NCI-H1694 (cell line): ENCODE data around the gene DAAM1.
A peak's percentile ranks its signal among the peaks of the same experiment; 100 is the strongest.

Source experiments
- DNase-seq: peaks from one replicate; lab custom pipeline; 2025; lab: John Stamatoyannopoulos, UW

DAAM1 gene

DNA sequence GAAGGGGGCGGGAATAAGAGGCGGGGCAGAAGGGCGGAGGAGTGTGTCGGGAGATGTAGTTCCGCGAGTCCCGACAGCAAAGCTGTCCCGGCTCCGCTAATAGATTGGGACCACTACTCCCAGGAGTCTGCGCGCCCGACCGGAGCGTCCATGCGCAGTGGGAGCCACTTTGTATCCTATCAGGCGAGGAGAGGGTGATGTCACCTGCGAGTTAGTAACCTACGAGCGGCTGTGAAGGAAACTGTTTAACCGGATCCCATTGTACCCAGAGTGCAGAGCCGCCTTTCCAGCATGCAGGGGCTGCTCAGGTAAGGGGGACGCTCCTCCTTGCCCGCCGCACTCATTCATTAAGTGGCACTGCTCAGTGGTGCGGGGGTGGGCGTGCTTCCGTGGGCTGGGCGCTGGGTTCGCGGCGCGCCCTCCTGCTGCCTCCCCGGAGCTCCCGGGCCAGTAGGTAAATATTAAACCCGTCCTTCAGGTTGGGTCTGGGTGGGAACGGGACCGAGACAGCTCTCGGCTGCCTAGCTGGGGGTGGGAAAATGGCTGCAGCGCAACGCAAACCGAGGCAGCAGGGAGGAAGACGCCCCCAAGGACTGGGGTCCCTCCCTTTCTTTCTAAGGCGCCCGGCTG lies at the start of gene DAAM1:
Gene DAAM1, plus strand, starts transcription at position 207 of the 630 bp plus-strand sequence. CDS start 74,811 bp downstream, outside the sequence.
- peak; percentile 98 for DNase-seq

DNA sequence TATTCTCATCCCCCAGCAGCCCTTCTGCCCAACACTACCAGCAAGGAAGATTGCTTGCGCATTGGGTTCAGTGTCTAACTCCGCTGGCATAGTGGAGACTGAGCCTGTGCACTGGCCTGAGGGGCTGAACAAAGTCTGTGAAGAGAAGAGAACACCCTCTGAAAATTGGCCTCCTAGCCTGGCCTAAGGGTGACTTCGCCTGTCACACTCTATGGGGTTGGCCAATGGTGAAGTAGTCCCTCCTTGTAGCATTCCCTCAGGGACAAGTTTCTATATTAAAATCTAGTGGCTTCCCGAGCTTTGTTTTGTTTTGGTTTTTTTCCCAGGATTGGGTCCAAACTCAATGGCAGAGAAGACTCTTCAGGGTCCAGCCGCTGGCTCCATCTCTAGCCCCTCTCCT lies 49.1 kb upstream of the DAAM1 start:
- no peak for DNase-seq

DNA sequence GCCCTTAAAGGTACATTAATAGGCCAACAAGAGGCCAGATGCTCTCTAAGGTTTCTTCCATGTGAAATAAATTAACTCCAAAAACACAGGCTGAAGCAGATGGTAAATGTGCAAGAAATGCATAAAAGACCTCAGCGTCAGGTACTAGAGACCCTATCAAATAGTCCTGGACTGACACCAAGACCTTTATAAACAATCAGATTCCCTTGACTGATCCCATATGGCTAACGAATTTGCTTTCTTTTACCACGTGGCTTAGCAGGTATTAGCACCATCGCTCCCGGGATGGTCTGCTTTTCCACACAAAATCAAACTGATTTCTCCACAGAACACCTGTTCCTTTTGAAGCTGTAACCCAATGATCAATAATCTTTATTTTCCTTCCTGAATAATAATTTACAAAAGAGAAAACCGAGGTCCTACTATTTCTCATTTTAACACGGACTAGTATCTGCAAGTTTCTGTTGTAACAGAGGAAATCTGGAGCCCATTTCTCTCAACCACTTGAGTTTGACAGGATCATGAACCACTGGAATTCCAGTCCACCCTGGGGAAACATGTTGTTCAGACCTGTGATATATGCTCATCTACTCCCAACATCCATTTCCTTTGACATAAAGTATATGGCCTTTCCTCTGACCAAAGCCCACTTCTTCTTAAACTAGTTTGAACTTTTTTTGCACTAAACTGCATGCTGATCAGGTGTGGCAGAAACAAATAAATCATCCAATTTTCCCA lies 48.2 kb upstream of the DAAM1 start:
- DNase-seq = peak; percentile 72

DNA sequence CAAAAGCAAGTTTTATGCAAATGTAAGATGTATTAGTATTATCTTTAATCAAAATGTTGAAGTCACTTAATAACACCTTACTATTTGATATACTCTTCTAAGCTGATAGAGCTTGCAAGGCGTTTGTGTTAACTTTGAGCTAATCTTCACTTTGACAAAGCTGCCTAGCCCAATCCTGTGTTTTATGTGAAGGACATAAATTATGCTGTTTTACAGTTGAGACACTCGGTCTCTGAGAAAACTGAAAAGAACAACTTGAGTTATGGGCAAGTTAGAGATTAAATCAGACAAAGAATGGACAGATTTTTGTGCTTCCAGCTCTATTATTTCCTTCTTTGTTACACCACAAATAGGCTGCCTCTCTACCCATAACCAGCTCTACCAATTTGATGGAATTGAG lies 42.0 kb upstream of the DAAM1 start:
- no peak for DNase-seq

DNA sequence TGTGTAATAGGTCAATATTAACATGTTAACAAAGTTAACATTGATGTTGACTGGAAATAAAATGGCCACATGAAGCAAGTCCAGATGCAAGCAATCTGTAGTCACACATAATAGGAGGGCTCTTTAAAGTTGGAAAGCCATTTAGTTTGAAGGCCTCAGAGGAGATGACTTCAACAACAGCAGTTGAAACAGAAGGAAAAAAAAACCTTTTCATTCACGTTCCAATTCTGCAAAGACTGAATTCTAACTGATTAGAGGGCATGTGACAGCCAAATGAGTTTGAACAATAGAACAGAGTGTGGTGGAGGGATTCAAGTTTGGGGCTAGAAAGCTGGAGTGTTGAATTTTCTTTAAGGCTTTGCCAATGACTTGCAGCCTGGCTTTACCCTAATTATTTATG lies 41.5 kb upstream of the DAAM1 start:
- no peak for DNase-seq

DNA sequence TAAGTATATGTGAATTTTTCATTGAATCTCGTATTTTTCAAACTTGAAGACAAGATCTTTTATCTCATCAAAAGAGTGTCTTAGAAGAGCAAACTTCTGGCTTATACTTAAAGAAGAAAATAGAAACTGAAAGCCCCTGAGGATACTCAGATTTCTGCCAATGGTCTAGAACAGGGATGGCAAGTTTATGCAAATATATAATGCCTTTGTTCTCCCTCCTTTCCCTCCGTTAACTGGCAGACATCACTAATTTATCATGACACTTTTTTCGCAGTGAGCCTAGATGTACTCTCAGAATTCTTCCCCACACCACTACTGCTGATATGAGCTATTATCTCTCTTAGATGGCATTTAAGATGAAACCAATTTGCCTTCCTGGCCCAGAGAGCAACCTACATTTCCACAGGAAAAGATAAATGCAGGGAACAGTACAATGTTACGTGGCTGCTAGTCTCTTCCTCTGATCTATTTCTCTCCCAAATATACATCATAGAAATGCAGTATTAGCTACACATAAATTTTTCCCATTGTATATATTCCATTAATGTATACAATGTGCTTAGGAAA lies 40.0 kb upstream of the DAAM1 start:
- no peak for DNase-seq

DNA sequence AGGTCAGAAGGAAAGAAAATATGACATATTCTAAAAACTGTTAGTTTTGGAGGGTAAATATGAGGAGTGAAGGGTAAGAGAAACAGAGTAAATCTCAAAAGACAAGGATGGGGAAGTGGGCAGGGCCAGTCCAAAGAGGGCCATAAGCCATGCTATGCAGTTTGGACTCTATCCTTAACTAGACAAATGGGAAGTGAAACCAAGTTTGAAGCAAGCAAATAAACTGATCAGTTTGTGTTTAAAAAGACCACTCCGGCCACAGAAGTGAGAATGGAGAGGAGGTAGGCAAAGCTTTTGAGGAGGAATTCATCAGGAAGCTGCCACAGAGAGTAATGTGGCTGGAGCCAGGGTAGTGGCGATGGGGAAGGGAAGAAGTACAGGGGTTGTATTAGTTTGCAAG lies 37.5 kb upstream of the DAAM1 start:
- DNase-seq = no peak

DNA sequence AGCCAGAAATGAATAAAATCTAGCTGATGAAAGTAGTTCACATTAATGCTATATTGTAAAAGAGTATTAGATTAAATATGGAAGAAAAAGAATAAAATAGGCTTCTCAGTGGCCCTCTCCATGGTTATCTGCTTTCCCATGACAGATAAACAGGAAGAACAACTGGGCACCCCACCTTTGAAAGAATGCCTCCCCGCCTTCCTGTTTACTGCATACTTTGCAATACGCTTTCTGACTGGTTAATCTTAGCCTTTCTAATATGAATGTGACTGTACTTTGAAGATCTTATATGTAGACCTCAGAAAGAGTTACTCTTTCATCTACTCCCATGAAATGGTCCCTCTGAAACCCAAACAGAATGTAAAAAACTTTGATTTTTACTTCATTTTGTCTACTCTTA lies 34.1 kb upstream of the DAAM1 start:
- no peak for DNase-seq

DNA sequence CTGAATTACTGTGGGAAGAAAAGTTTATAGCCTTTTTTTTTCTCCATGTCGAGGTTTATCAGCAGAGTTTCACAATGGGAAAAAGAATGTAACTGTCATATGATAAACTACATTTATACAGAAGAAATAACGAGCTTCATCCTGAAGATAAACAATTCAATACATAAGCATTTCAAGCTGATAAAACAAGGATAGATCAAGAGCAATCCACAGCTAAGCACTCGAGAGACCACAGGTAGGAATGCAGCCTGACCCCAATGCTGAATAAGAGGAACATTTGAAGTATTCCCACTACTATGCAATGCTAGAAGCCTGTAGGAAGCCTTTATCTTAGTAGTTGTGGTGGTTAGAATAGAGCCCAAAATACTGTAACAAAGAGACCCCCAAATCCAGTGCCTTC lies 32.6 kb upstream of the DAAM1 start:
- no peak for DNase-seq

DNA sequence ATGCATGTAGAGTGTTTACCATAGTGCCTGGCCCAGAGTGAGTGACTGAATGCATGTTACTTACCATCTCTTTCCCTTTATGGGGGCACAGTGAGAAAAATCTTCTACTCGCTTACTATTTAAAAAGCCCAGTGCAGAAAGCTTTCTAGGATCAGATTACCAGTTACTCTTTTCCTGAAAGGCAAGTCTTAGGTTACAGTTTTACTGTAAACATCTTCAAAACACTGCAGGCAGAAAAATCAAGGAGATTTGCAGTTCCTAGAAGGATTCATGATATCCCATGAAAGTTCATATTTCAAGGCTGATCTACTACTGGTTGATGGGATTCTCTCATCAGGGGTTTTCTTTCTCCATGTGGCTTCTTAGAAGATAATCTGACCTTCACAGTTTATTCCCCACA lies 29.3 kb upstream of the DAAM1 start:
- DNase-seq = no peak

DNA sequence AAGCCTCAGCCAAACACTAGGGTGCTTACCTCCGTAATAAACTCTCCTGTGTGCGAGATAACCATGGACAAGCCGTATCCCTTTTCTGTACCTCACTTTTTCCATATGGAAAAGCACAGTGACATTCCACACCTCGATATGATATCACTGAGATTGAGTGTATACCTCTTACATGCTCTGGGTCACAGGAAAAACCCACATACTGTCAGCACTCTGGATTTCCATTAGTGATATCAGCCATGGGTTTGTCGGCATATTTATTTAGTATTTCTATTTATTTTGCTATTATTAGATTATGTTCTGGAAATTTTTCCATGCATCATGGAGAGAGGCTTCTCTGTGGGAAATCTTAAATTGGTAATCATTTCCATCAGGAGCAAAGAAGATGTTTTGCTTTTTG lies 28.0 kb upstream of the DAAM1 start:
- no peak for DNase-seq

DNA sequence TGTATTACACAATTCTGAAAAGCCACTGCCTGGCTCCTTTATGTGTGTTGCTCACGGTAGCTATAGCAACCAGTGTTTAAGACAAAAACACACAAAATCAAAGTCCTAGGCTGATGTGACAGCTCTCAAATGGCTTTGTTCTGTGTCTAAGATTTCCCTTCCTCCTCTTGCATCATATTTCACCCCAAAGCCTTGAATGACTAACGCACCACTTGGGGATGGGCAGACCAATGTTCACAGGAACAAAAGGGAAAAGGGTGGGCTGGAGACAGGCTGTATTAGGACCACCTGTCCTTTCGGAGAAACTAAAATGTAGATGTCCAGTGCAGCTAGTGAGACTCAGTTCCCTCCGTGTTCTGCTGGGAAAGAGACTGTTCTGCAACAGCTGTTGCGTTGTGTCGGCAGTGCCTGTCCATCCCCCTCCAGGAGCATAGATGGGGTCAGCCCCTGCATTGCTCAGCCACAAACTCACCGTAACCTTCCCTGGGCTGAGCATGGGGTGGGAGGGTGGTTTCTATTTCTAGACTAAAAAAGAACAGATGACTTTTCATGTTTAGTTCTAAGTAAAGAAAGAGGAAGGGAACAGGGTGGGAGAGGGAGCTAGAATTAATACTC lies 26.8 kb upstream of the DAAM1 start:
- DNase-seq = no peak

DNA sequence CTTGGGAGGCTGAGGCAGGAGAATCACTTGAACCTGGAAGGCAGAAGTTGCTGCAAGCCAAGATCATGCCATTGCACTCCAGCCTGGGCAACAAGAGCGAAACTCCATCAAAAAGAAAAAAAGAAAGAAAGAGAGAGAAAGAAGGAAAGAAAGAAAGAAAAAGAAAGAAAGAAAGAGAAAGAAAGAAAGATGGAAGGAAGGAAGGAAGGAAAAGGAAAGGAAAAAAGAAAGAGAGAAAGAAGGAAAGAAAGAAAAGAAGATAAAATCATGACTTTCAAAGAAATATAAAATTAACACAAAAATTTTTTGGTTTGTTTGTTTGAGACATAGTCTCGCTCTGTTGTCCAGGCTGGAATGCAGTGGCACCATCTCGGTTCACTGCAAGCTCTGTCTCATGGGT lies 22.2 kb upstream of the DAAM1 start:
- no peak for DNase-seq

DNA sequence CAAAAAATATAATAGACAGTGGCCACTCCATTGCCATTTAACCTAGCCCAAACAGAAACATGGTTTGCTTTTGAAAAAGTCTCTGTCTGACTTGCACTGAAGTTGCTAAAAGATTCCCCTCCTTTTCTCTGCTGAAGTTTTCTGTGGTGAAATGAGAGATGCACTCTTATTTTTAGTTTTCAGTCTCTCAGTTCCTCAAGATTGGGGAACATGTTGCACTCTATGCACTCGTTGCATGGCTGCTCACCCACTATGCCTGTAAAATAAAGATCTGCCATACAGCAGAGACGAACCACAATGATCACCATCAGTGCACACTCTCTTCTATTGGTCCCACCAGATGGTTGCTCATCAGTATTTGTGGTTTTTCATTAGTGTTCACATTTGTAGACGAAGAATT lies 13.1 kb upstream of the DAAM1 start:
- no peak for DNase-seq

DNA sequence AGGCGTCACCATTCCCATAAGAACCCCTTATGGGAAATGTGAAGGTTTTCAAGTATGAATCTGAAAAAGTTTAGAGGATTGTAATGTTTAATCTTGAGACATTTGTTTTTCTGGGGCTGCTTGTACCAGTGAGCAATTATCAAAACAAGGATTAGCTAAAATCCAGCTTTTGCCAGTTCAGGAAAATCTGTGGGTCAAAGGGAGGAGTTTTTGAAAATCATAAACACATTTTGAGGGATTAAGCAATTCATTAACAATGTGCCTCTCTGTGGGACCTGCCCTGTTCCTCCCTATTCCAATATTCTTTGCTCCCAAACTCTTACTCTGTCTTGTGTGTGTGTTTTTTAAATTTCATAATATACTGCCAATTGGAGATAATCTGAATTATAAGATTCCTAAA lies 11.7 kb upstream of the DAAM1 start:
- no peak for DNase-seq

DNA sequence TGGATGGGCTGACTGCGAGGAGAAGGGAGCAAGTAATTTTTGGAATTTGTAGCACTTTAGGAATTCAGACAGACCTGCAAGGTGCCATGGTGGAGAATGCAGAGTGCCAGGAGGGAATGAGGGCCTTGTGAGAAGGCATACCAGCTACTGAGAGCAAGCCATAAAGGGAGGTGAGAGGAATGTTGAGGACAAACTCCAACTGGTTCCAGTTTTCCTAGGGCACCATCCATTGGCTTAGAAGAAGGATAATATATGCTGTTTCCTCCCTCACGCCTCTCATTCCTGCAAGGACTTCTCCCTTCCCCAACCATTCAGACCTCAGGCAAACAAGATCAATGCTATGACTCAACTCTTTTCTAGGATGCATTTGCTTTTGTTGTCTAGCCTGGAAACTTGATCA lies 11.2 kb upstream of the DAAM1 start:
- no peak for DNase-seq

DNA sequence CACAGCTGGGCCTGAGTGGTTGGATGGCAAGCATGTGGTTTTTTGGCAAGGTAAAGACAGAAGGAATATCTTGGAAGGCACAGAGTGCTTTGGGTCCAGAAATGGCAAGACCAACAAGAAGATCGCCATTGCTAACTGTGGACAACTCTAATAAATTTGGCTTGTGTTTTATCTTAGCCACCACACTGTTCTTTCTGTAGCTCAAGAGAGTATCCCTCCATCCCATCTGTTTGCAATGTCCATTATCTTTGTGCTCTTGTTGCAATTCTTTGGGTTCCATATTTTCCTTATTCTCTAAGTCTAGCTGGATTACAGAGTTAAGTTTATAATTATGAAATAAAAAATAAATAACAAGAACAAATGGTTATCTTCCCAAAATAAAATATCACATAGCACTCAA lies 6.7 kb upstream of the DAAM1 start:
- no peak for DNase-seq

DNA sequence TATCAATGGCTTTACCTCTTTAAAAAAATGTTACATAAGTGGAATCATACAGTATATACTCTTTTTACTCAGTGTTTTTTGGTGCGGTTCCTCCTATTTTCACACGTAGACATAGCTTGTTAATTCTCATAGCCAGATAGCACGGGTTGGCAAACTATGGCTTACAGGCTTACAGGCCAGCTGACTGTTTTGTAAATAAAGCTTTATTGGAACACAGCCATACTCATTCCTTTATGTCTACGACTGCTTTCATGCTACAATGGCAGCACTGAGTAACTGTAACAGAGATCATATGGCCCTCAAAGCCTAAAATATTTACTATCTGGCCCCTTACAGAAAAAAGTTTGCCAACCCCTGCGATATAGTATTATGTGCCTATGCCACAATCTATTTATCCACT lies 5.8 kb upstream of the DAAM1 start:
- DNase-seq = peak; percentile 12

DNA sequence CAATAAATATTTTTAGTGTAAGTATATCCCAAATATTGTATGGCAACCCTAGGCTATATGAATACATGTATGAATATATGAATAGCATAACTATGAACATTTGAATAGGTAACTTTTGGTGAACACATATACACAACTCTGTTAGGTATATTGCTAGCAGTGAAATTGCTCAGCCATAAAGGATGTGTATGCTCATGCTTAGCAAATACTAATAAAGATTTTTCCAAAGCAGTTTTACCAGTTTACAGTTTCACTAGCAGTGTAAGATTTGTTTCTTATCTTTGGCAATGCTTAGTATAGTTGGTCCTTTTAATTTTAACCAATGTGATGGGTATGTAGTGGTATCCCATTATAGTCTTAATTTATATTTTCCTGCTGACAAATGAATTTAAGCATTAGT lies 5.3 kb upstream of the DAAM1 start:
- DNase-seq = no peak

DNA sequence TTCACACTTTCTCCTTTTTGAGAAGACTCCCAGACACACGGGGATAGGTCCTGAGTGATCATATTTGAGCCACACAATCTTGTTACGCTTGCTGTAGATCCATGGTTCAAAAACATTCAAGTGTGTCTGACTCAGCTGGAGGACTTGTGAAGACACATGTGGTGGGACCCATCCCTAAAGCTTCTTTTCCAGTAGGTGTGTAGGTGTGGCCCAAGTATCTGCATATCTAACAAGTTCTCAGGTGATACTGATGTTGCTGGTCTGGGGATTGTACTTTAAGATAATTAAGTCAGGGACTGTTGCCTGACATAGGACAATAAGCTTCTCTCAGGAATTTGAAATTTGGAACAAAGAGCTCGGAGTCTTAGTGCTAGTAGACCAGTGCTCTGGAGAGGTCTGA lies 4.1 kb upstream of the DAAM1 start:
- DNase-seq = no peak

DNA sequence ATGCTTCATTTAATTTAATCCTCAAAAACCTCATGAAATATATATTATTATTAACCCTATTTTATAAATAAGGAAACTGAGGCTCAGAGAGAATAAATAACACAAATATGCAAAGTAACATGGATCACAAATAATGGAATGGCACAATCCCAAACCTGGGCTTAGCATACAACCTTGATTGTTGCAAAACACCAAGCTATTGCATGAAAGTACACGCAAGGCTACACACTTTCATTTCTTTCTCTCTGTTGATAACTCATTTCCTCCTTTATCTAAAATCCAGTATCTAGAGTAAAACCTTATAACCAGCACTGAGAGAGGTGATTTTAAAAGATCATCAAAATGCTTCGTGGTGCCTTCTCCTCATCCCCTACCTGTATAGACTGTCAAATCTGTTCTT lies 2.8 kb upstream of the DAAM1 start:
- DNase-seq = no peak

DNA sequence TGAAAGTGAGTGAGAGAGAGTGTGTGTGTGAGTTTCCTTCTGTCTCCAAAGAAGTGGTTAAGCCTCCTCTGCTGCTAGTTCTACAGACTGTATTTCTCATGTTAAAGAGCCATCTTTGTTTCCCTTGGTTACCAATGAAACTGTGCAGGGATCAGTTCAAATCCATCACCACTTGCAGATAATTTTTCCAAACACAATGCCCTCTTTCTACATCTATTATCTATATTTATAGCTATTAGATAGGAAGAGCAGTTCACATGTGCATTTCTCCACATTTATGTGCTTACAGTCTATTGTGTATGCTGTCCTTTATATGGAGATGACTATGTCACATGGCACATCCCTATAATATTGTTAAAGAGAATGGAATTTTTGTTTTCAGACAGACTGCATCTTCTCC lies 2.2 kb upstream of the DAAM1 start:
- no peak for DNase-seq

DNA sequence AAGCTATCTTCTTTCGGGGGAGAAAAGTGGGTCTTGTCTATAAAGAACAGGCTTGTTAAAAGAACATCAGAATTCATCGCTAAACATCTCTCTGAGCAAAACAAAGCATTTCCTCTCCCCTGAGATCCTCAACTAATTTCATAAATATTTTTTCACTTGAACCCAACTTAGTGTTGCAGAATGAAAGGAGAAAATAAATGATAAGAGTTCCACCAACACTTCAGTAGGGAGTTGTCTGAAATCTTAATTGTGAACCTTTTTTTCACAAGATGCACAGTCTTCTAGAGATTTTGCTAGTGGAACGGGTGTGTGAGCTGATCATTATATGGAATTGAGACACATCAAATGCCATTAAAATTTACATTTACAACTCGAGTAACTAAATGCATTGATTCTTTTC lies 1.3 kb upstream of the DAAM1 start:
- DNase-seq = no peak
